Activated CD8-positive, alpha-beta memory T cell treated with anti-CD3 and anti-CD28 coated beads for 1 hour (primary cell): Measurements from ENCODE around the gene SIRT7.

Source experiments
- DNase-seq, 2 donors: peaks; one replicate each; pipeline ENCODE4 v3.0.0-alpha.2; 2020; ENCODE audit warnings: low read depth in 1 of 2; ENCODE audit errors: extremely low read depth in 1 of 2

SIRT7 gene

DNA sequence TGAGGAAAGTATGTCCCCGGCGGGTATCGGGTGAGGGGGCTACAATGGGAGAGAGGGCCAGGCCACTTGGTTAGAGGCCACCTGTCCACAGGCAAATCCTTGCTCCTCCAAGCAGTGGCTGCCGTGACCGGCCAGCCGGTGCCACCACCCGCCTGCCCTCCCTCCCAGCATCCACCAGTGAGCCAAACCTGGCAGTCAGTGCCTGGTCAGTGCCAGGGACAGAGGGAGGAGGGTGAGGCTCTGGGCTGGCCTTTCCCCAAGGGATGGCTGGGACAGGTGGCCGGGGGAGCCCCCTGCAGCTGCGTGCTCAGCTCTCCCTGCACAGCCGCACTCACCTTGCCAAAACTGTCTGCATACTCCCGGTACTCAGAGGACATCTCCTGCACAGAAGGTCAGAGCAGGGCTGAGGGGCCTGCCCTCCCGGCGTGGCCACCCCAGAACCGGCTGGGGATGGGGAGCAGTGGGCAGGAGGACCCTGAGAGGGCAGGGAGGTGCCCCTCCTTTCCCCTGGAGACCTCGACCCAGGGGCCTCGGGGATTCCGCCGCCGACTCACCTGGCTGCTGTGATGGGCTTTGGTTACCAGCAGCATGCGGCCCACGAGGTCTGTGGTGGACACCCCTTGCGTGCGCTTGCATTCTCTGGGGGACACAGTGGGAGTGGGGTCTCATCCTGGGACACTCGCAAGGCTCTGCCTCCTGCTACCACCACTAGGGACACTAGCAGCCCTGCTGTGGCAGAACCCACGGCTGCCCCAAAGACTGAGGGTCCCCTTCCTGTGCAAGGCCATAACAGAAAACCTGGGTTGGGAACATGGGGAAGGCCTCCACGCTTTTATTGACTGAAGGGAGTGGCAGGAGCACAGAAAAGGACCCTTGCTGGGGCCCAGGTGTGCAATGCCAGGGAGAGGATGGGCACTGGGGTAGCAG, 10.5 kb downstream of the SIRT7 start:
- no peak for DNase-seq

GRCh38 chr17:81906476-81907218, 11.3 kb downstream of the SIRT7 start:
- DNase-seq: no peak

DNA sequence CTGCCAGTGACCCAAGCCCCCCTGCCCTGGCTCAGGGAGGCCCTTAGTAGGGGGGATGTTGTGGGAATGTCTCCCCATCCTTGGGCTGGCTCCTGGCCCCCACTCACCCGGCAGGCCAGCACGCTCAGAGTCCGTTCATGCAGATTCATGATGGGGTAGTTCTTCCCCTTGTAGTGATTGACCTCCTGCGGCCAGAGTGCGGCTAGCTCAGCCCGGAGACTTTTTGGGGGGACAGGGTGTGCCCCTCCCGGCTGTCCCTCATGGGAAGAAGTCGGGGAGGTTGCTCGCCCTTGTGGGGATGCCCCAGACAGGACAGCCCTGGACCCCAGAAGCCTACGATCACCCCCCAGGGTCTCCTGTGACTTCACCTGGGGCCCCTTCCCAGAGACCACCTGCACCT, 12.0 kb downstream of the SIRT7 start:
- no peak for DNase-seq

GRCh38 chr17:81905424-81905875, 12.5 kb downstream of the SIRT7 start:
- DNase-seq: no peak

- no peak for DNase-seq
Measured at GRCh38 chr17:81904600-81905423, 13.2 kb downstream of the SIRT7 start.

- no peak for DNase-seq
Measured at GRCh38 chr17:81903896-81904599, 13.9 kb downstream of the SIRT7 start.

- DNase-seq: no peak
Measured at GRCh38 chr17:81903415-81903831, 14.6 kb downstream of the SIRT7 start.

DNA sequence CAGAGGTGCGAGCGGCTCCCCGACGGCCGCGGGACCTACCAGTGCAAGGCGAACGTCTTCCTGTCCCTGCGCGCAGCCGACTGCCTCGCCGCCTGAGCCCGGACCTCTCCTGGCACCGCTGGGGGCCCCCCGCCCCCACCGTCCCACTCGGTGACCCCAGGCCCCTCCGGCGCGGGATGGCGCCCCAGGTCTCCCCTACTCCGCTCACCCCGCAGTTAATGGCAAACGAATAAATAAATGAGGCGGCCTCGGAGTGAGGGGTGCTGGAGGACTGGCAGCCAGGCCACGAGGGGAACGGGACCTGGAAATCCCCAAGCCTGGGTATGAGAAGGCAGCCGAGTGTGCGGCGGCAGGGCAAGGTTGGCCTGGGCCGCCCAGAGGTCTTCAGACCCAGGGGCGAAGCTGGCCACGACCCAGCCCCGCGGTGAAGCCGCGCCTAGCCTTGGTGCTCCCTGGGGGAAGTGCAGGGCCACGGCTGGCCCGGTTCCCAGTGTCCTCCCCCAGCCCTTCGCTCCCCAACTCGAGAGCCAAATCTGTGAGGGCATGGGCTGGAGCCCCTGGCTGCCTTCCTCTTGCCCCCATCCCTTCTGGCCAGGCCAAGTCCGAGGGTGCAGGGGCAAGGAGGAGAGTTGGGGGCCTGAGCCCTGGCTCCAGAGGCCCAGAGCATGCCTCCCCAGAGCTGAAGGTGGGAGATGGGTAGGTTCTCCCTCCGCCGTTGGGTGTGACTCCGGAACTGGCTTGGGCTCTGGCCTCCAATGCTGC, 15.1 kb downstream of the SIRT7 start:
- no peak for DNase-seq

GRCh38 chr17:81902023-81902652, 15.8 kb downstream of the SIRT7 start, which contains the start of gene NPB:
TSS of gene NPB (plus strand) at chr17:81902238. CDS start at chr17:81902278, 40 bp downstream.
- no peak for DNase-seq

DNA sequence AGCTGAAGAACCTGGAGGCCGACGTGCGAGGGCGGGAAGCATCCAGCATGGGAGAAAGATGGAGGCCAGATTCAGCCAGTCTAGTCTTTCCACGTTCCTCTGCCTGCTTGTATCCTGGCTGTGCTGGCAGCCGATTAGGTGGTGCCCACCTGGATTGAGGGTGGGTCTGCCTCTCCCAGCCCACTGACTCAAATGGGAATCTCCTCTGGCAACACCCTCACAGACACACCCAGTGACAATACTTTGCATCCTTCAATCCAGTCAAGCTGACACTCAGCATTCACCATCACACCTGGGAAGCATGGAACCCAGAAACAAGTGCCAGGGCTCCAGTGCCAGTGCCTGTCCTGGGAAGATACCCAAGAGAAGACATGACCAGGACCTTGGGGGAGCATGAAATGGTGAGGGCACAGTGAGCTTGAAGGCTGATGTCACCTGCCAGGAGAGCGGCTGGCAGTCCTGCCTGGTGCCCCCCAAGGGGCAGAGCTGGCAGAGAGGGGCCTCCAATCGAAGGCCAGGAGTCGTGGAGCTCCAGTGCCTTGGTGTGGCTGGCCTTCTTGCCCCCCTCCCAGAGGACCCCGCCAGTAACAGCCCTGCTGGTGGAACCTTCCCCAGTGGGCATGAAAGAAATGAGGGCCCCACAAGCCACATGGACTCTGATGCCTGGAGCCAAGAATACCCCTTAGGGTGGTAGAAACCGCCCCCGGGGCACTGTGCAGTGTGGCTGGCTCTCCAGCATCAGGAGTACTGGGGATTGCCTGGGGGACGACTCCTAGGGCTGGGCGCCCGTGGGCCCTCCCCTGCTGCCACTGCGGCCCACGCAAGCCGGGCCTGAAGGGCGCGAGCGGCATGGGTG, 16.6 kb downstream of the SIRT7 start:
- DNase-seq: no peak

DNA sequence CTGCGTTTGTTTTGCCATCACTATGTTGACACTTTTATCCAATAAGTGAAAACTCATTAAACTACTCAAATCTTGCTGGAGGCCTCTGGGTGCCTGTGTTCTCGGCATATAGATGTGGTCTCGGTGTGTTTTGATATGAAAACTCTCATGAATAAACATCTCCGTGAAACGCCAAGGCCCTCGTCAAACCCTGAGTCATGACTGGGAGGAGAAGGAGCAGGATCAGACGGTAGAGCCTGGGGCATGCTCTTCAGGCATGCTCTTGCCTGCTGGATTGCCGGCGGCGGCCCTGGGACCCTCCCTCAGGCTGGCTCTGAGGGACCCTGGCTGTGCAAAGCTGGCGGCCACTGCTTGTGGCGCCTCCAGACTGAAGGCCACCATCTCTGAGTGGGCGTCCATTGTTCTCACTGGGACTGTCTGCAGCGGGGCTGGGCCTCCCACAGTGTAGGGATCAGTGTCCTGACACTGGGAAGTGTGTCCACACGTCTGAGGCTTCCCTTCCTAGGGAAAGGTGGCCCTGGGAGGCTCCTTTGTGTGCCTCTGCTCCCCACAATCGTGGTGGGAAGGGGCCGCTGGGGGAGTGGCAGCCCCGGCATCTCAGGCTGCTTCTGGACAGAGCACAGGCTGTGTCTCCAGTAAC, 17.7 kb downstream of the SIRT7 start:
- no peak for DNase-seq

DNA sequence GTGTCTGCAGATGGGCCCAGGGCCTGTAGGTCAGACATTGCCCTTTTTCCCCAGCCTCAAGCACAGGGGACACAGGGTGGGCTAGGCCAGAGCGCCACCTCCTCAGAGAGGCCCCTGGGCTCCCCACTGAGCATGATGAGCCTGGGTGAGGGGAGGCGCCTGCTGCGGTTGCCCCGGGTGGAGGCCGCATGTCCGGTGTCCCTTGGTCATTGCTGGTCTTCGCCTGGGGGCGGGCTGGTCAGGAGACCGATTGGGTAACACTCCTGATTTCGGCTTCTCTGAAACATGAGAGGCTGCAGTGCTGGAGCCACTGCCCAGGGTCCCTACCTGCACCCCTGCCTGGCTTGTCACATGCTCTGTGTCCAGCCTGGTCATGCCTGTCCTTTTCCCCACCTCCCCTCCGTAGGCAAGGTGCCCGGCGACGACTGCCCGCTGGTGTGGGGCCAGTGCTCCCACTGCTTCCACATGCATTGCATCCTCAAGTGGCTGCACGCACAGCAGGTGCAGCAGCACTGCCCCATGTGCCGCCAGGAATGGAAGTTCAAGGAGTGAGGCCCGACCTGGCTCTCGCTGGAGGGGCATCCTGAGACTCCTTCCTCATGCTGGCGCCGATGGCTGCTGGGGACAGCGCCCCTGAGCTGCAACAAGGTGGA, 18.3 kb downstream of the SIRT7 start:
- DNase-seq: no peak

GRCh38 chr17:81898885-81899284, 19.1 kb downstream of the SIRT7 start:
- no peak for DNase-seq

DNA sequence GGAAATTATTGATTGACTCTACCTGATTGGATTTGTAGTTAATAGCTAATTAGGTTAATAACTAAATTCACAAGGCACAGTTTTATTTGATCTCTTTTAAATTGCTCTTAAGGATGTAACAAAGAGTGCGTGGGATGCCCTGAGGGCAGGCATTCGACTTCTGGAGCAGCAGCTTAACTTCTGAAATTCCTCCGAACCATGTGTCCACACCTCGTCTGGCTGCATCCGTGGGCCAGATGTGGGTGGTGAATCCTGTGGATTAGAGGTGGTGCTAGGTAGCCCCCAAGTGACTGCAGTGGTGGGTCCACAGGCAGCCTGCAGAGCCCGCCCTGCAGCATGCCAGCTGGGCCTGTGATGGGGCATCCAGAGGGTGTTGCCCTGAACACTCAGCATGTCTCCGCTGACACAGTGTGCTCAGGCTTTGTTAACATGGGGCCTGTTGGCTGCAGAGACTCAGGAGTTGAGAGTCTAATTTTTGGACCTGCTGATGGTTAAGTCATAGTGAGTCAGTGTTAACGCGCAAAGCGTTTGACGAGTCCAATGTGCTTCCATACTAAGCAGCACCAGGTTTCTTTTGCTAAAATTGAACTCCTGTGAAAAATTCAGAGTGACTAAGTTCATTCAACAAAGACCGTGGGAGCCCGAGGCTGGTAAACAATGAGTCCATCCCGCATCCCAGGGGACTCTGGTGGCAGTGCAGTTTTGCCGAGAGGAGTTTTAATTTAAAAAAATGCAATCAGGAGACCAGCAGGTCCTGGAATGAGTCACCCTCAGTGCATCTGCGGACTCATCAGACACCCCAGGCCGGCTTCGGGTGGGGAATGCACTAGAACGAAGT, 19.7 kb downstream of the SIRT7 start:
- no peak for DNase-seq

DNA sequence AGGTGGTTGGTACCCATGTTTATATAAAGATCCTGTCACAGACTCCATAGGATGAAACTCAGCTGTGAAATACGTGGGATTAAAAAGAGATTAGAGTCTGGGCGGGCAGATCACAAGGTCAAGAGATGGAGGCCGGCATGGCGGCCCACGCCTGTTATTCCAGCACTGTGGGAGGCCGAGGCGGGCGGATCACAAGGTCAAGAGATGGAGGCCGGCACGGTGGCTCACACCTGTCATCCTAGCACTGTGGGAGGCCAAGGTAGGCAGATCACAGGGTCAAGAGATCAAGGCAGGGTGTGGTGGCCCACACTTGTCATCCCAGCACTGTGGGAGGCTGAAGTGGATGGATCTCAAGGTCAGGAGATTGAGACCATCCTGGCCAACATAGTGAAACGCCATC, 22.6 kb downstream of the SIRT7 start:
- DNase-seq: no peak

DNA sequence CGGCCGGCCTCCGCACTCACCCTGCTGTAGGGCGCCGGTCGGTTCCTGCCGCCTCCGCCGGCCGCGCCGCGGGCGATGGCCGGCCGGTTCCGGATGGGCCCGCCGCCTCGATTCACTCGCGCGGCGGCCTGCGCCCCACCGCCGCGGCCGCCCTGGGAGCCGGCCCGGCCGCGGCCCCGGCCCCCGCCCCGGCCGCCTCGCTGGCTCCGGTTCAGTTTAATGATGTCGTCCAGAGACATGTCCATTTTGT, 26.7 kb downstream of the SIRT7 start:
- DNase-seq: no peak
